SK-N-MC (cell line): ENCODE data around the gene PRM3.

Experiments
- DNase-seq: peaks from one replicate; pipeline ENCODE4 v3.0.0-alpha.2; 2011; ENCODE audit warnings: low read depth, low spot score
- H3K27ac ChIP-seq: fragments of 200-600 bp; sonication (generic); 2 replicates; pipeline ENCODE4 v1.5.1; 2016; ENCODE audit warnings: mixed run types
- H3K36me3 ChIP-seq: fragments of 200-600 bp; sonication (generic); 2 replicates; pipeline ENCODE4 v1.6.1; 2017; ENCODE audit warnings: antibody characterized with exemption, low read length, mixed read lengths; ENCODE audit not compliant: insufficient read depth
- H3K4me3 ChIP-seq: fragments of 200-600 bp; sonication (generic); 2 replicates; pipeline ENCODE4 v1.5.1; 2016
- H3K9ac ChIP-seq: fragments of 200-600 bp; sonication (generic); 2 replicates; pipeline ENCODE4 v1.8.0; 2017; ENCODE audit warnings: mixed run types, mixed read lengths; ENCODE audit not compliant: insufficient read length
- H3K9me3 ChIP-seq: fragments of 200-600 bp; sonication (generic); 2 replicates; pipeline ENCODE4 v1.6.1; 2017; ENCODE audit warnings: low read depth, mild to moderate bottlenecking, antibody characterized with exemption, low read length, moderate library complexity, mixed read lengths
- EZH2 ChIP-seq: fragments of 200-600 bp; sonication (generic); IDR thresholded peaks from one replicate; pipeline ENCODE4 v1.6.1; 2017; ENCODE audit warnings: antibody characterized with exemption
- FOXP2 ChIP-seq: optimal IDR thresholded peaks from 2 replicates; pipeline ENCODE3; 2011; ENCODE audit warnings: mild to moderate bottlenecking, moderate library complexity; ENCODE audit not compliant: insufficient read depth; ENCODE audit errors: extremely low read length, control extremely low read depth
- POLR2AphosphoS5 ChIP-seq: IDR thresholded peaks from 2 replicates; pipeline ENCODE4 v1.6.1; 2012; ENCODE audit warnings: mild to moderate bottlenecking, low read depth, low read length, borderline replicate concordance

Gene PRM3, protein sequence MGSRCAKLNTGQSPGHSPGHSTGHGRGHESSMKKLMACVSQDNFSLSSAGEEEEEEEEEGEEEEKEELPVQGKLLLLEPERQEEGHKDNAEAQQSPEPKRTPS

GRCh38 chr16:11272921-11273720 is at the start of gene PRM3:
Gene PRM3 (minus strand): TSS chr16:11273629. CDS start chr16:11273595, 34 bp downstream.
- no peak within 1 kb of the TSS for H3K27ac ChIP-seq
- no peak for DNase-seq
- H3K36me3 ChIP-seq = no peaks in the 10 kb centered on the region
- no peaks in the 10 kb centered on the region for H3K9me3 ChIP-seq
- no peak within 1 kb of the TSS for H3K9ac ChIP-seq
- no peak within 1 kb of the TSS for H3K4me3 ChIP-seq
- TF ChIP-seq EZH2 (no peak), POLR2AphosphoS5 (no peak), FOXP2 (no peak)

GRCh38 chr16:11322823-11323222 is 49.4 kb upstream of the PRM3 start:
- Histone ChIP-seq H3K36me3 (no peaks in the 10 kb centered on the region), H3K4me3 (no peak overlapping the region), H3K9me3 (no peaks in the 10 kb centered on the region), H3K27ac (no peak overlapping the region), H3K9ac (no peak overlapping the region)
- TF ChIP-seq EZH2 (no peak), POLR2AphosphoS5 (no peak), FOXP2 (no peak)
- DNase-seq = no peak

DNA sequence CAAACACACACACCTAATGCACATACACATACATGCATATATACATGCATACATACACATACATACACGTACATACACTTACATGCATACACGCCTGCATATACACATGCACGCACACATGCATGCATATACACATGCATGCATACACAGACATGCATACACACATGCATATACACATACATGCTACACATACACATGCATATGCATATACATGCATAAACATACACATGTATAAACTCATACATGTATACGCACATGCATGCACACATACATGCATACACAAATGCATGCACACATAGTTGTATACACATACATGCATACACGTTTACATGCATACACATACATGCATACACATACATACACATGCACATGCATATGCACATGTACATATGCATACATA is 48.2 kb upstream of the PRM3 start:
- DNase-seq = no peak
- no peak overlapping the region for H3K4me3 ChIP-seq
- TF ChIP-seq FOXP2 (no peak), EZH2 (no peak), POLR2AphosphoS5 (no peak)
- no peak overlapping the region for H3K27ac ChIP-seq
- no peak overlapping the region for H3K9ac ChIP-seq
- no peaks in the 10 kb centered on the region for H3K36me3 ChIP-seq
- H3K9me3 ChIP-seq = no peaks in the 10 kb centered on the region

- Histone ChIP-seq H3K9me3 (no peaks in the 10 kb centered on the region), H3K36me3 (no peaks in the 10 kb centered on the region), H3K27ac (no peak overlapping the region), H3K9ac (no peak overlapping the region), H3K4me3 (no peak overlapping the region)
- no peak for DNase-seq
- TF ChIP-seq FOXP2 (no peak), POLR2AphosphoS5 (no peak), EZH2 (no peak)
Observed at GRCh38 chr16:11320170-11320569, 46.7 kb upstream of the PRM3 start.

GRCh38 chr16:11319529-11320146 is 46.2 kb upstream of the PRM3 start:
- no peak for TF ChIP-seq POLR2AphosphoS5
- no peak for TF ChIP-seq FOXP2
- TF ChIP-seq EZH2 = no peak
- DNase-seq = no peak
- H3K27ac ChIP-seq = no peak overlapping the region

GRCh38 chr16:11318817-11319216 is 45.4 kb upstream of the PRM3 start:
- DNase-seq = no peak
- TF ChIP-seq FOXP2 (no peak), POLR2AphosphoS5 (no peak), EZH2 (no peak)
- Histone ChIP-seq H3K9ac (no peak overlapping the region), H3K4me3 (no peak overlapping the region), H3K36me3 (no peaks in the 10 kb centered on the region), H3K9me3 (no peaks in the 10 kb centered on the region), H3K27ac (no peak overlapping the region)

More at GRCh38 chr16:11319529-11320146, 46.2 kb upstream of the PRM3 start:
- H3K4me3 ChIP-seq = no peak overlapping the region
- no peak overlapping the region for H3K9ac ChIP-seq
- H3K9me3 ChIP-seq = no peaks in the 10 kb centered on the region
- H3K36me3 ChIP-seq = no peaks in the 10 kb centered on the region

GRCh38 chr16:11316331-11317015 is 43.0 kb upstream of the PRM3 start:
- Histone ChIP-seq H3K27ac (no peak overlapping the region), H3K36me3 (no peaks in the 10 kb centered on the region), H3K4me3 (no peak overlapping the region), H3K9me3 (no peaks in the 10 kb centered on the region), H3K9ac (no peak overlapping the region)
- TF ChIP-seq POLR2AphosphoS5 (no peak), EZH2 (no peak), FOXP2 (no peak)
- no peak for DNase-seq

- DNase-seq = no peak
- Histone ChIP-seq H3K9me3 (no peaks in the 10 kb centered on the region), H3K9ac (no peak overlapping the region), H3K36me3 (no peaks in the 10 kb centered on the region), H3K4me3 (no peak overlapping the region), H3K27ac (no peak overlapping the region)
- TF ChIP-seq FOXP2 = no peak
- no peak for TF ChIP-seq EZH2
- no peak for TF ChIP-seq POLR2AphosphoS5
Observed at GRCh38 chr16:11315510-11315909, 42.1 kb upstream of the PRM3 start.
